Mucosa of descending colon (tissue), 3 donors: Measurements from ENCODE around the gene PPP3CB. TPM values are rescaled to one million over a fixed set of nuclear protein-coding genes. Genes with fewer than 3 reads are reported as not detected.
A peak's percentile ranks its signal among the peaks of the same experiment; 100 is the strongest.
"Not testable (repeated sequence)": the region's sequence is repeated elsewhere in the genome, so short reads cannot be mapped to it uniquely, and the experiment has no call there.

Experiments used
- ATAC-seq: fragments of 200-7000 bp; cut with Tn5 transposase; one replicate; pipeline ENCODE4 v1.9.1; 2020; ENCODE audit warnings: mild to moderate bottlenecking, moderate library complexity
- DNase-seq, 3 donors: peaks; one replicate each; pipeline ENCODE4 v3.0.0-alpha.2; 2020
- H3K36me3 ChIP-seq: fragments of 200-600 bp; one replicate; pipeline ENCODE4 v1.8.0; 2021; ENCODE audit warnings: low read depth, mild to moderate bottlenecking
- H3K4me1 ChIP-seq: fragments of 200-600 bp; one replicate; pipeline ENCODE4 v1.8.0; 2021; ENCODE audit warnings: low read depth, mild to moderate bottlenecking
- H3K4me3 ChIP-seq: fragments of 200-600 bp; one replicate; pipeline ENCODE4 v1.8.0; 2021; ENCODE audit warnings: mild to moderate bottlenecking
- H3K9me3 ChIP-seq: fragments of 200-600 bp; one replicate; pipeline ENCODE4 v1.8.0; 2021; ENCODE audit warnings: mild to moderate bottlenecking
- intact Hi-C, 2 donors: fragments of 100-400 bp; cut with DNase I in 1 of 2; cut with micrococcal nuclease in 1 of 2; formaldehyde crosslinking; loops; one replicate each; pipeline versions ENCODE4 v1.11.0 to v1.11.1; 2022; cut with DNase I, micrococcal nuclease
- total RNA-seq, 3 donors: library from RNA; stranded (reverse); fragmentation: NEBNext Ultra II Directional in 2 of 3; extraction: Animal tissue kit (Norgen Biotek cat#: 25700) in 2 of 3; gene quantifications; one replicate each; pipeline versions ENCODE4 v1.2.1 to v1.2.4, GENCODE V29; 2021 to 2023
- TF ChIP-seq, protein P1 (sequence below): fragments of 200-600 bp; IDR thresholded peaks from one replicate; pipeline ENCODE4 v1.8.0; 2022; ENCODE audit warnings: antibody characterized with exemption, mild to moderate bottlenecking
- donor health status: DM: no; HTN: no; CAD: no; lungs with moderate emphysema.
- donor health status: DM: no; HTN: no; CAD: no.
- donor health status: DM: no; HTN: yes; CAD: no.

The PPP3CB gene
- total RNA-seq, 3 donors from 2014 or later: 25.8 to 79.6 (median 27.3) TPM

DNA sequence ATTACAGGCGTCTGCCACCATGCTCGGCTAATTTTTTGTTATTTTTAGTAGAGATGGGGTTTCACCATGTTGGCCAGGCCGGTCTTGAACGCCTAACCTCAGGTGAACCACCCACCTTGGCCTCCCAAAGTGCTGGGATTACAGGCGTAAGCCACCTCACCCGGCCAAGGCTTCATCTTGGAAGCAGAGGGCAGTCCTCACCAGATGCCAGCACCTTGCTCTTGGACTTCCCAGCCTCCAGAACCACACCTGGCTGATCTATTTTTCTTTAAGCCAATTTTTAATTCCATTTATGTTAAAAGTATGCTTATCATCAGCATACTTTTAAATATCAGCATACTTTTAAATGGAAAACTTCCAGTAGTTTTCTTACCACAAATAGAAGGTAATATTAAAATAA is 94.2 kb downstream of the PPP3CB start:
- Histone ChIP-seq H3K4me1 (no peaks in the 10 kb centered on the region), H3K9me3 (no peaks in the 10 kb centered on the region), H3K36me3 (peaks cover 4% of the 10 kb centered on the region), H3K4me3 (no peak overlapping the region)
- ATAC-seq (no peak), DNase-seq (no peak)
- intact Hi-C loops: no loop called here
- TF ChIP-seq, protein P1, sequence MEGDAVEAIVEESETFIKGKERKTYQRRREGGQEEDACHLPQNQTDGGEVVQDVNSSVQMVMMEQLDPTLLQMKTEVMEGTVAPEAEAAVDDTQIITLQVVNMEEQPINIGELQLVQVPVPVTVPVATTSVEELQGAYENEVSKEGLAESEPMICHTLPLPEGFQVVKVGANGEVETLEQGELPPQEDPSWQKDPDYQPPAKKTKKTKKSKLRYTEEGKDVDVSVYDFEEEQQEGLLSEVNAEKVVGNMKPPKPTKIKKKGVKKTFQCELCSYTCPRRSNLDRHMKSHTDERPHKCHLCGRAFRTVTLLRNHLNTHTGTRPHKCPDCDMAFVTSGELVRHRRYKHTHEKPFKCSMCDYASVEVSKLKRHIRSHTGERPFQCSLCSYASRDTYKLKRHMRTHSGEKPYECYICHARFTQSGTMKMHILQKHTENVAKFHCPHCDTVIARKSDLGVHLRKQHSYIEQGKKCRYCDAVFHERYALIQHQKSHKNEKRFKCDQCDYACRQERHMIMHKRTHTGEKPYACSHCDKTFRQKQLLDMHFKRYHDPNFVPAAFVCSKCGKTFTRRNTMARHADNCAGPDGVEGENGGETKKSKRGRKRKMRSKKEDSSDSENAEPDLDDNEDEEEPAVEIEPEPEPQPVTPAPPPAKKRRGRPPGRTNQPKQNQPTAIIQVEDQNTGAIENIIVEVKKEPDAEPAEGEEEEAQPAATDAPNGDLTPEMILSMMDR: no peak

DNA sequence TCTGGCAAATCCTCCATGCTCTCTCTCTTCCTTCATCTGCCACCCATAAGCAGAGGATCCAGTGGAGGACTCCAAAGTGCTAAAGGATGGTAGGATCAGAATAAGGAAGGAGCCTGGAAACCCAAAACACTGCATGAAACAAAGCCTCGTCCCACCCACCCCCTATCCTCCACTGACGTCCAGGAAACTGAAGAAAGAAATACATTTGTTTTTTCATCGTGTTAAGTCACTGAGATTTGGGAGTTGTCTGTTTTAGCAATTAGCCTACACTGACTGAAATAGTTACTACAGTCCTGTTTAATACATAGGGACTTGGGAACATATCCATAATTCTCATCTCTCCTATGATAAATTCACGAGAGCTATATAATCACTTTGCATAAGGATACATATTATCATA is 96.8 kb downstream of the PPP3CB start:
- intact Hi-C loops: no loop called here
- no peaks in the 10 kb centered on the region for H3K4me1 ChIP-seq
- H3K9me3 ChIP-seq: no peaks in the 10 kb centered on the region
- no peak for DNase-seq
- peaks cover 9% of the 10 kb centered on the region for H3K36me3 ChIP-seq
- no peak overlapping the region for H3K4me3 ChIP-seq
- TF ChIP-seq, protein P1: no peak
- no peak for ATAC-seq

DNA sequence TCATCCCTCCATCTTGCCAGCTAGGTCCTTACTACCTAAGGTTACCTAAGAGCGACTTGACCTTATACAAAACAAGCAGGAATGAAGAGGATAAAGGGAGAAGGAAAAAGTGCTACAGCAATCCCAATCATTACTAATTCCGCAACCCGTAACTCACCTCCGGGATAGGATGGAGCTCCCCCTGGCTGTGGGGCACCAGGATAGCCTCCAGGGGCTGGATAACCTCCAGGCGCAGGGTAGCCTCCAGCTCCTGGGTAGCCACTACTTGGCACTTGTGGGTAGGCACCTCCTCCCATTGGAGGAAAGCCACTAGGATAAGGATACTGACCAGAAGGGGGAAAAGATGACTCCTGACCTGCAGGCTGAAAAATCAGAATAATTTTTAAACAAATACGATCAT is 97.8 kb downstream of the PPP3CB start:
- no peak overlapping the region for H3K4me3 ChIP-seq
- no peaks in the 10 kb centered on the region for H3K9me3 ChIP-seq
- TF ChIP-seq, protein P1: no peak
- peaks cover 9% of the 10 kb centered on the region for H3K36me3 ChIP-seq
- DNase-seq (no peak), ATAC-seq (peak; percentile 41)
- intact Hi-C loops: no loop called here
- no peaks in the 10 kb centered on the region for H3K4me1 ChIP-seq

GRCh38 chr10:73394325-73394724 is 101.5 kb downstream of the PPP3CB start:
- intact Hi-C loops, H3K9me3 ChIP-seq, DNase-seq, H3K4me1 ChIP-seq, H3K4me3 ChIP-seq, H3K36me3 ChIP-seq, ATAC-seq: not testable (repeated sequence)

DNA sequence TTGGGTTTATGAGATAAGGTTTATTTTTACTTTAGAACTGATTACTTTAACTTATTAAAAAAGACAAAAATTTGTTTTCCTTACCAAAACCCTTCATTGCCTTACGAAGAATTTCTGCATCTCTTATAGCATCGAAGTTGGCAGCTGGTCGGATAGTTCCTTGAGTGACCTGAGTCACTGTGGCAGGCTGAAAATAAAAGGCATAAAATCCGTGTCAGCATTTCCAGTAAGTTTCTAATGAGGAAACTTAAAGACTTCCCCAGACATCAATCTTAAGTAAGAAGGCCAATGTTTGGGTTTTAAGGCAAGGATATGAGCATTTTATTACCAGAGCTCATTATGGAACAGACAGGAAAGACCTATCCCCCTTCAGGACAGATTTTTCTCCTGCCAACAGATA is 107.6 kb downstream of the PPP3CB start:
- TF ChIP-seq, protein P1: no peak
- intact Hi-C loops: no loop called here
- no peak for DNase-seq
- Histone ChIP-seq H3K4me3 (no peak overlapping the region), H3K9me3 (no peaks in the 10 kb centered on the region), H3K36me3 (no peaks in the 10 kb centered on the region), H3K4me1 (no peaks in the 10 kb centered on the region)
- ATAC-seq: no peak

- no peak overlapping the region for H3K4me3 ChIP-seq
- H3K9me3 ChIP-seq: no peaks in the 10 kb centered on the region
- TF ChIP-seq, protein P1: no peak
- intact Hi-C loops: no loop called here
- DNase-seq (no peak), ATAC-seq (peak; percentile 67)
- H3K36me3 ChIP-seq: no peaks in the 10 kb centered on the region
- no peaks in the 10 kb centered on the region for H3K4me1 ChIP-seq
These were observed 109.2 kb downstream of the PPP3CB start for GRCh38 chr10:73386583-73386982.

Other genes with a start within 250 kb of the PPP3CB start
- 10 to 100 TPM; 12.7 to 18.2 (median 15.3) TPM for gene DNAJC9, start 248.8 kb downstream of the PPP3CB start, total RNA-seq
- 100 to 1,000 TPM in 1 of 3 donors, 10 to 100 TPM in 2; 76.7 to 108 (median 88.9) TPM for gene MRPS16, start 243.4 kb downstream of the PPP3CB start, total RNA-seq
- gene CFAP70, start 137.2 kb downstream of the PPP3CB start, total RNA-seq: 1 to 10 TPM in 2 of 3 donors, under 1 TPM in 1; 0.94 to 2.0 (median 1.2) TPM
- gene ANXA7, start 82.0 kb downstream of the PPP3CB start, total RNA-seq: 100 to 1,000 TPM in 1 of 3 donors, 10 to 100 TPM in 2; 93.7 to 106 (median 99.9) TPM
- gene MSS51, start 62.5 kb downstream of the PPP3CB start, total RNA-seq: 1 to 10 TPM; 1.8 to 2.8 (median 2.7) TPM
- gene USP54, start 95.3 kb upstream of the PPP3CB start, total RNA-seq: 100 to 1,000 TPM in 2 of 3 donors, 10 to 100 TPM in 1; 97.0 to 149 (median 109) TPM
- gene MYOZ1, start 145.4 kb upstream of the PPP3CB start, total RNA-seq: not detected
- gene SYNPO2L, start 160.0 kb upstream of the PPP3CB start, total RNA-seq: under 1 TPM in 1 of 3 donors, not detected in 2; 0.05 TPM
- 10 to 100 TPM in 1 of 3 donors, 1 to 10 TPM in 2; 6.4 to 12.8 (median 10.0) TPM for gene AGAP5, start 202.1 kb upstream of the PPP3CB start, total RNA-seq
- gene SEC24C, start 248.3 kb upstream of the PPP3CB start, total RNA-seq: 10 to 100 TPM; 64.5 to 73.6 (median 71.2) TPM